LoVo (cell line): ENCODE results near the gene DYNLT2B.
A peak's percentile ranks its signal among the peaks of the same experiment; 100 is the strongest.
"Not testable (repeated sequence)": the region's sequence is repeated elsewhere in the genome, so short reads cannot be mapped to it uniquely, and the experiment has no call there.

ENCODE experiments used
- DNase-seq: peaks from one replicate; pipeline ENCODE4 v3.0.0-alpha.2; 2016; ENCODE audit warnings: low spot score

DYNLT2B gene

GRCh38 chr3:196272826-196273225 lies 45.2 kb downstream of the DYNLT2B start:
- DNase-seq: no peak

GRCh38 chr3:196270499-196270898 lies 47.5 kb downstream of the DYNLT2B start:
- no peak for DNase-seq

GRCh38 chr3:196268284-196269163 lies 49.5 kb downstream of the DYNLT2B start:
- DNase-seq: peak; percentile 8

GRCh38 chr3:196263819-196264218 lies 54.2 kb downstream of the DYNLT2B start:
- DNase-seq: no peak

GRCh38 chr3:196260784-196261183 lies 57.3 kb downstream of the DYNLT2B start:
- DNase-seq: no peak

GRCh38 chr3:196255776-196256175 lies 62.3 kb downstream of the DYNLT2B start:
- no peak for DNase-seq

GRCh38 chr3:196254376-196255283 lies 63.4 kb downstream of the DYNLT2B start:
- no peak for DNase-seq

GRCh38 chr3:196251918-196252317 lies 66.1 kb downstream of the DYNLT2B start:
- DNase-seq: no peak

GRCh38 chr3:196246612-196247308 lies 71.3 kb downstream of the DYNLT2B start:
- no peak for DNase-seq

GRCh38 chr3:196244166-196244565 lies 73.9 kb downstream of the DYNLT2B start:
- DNase-seq: not testable (repeated sequence)

GRCh38 chr3:196241704-196242103 lies 76.3 kb downstream of the DYNLT2B start:
- DNase-seq: no peak
